Measurements from ENCODE around the gene CHTF8. TPM values are rescaled to one million over a fixed set of nuclear protein-coding genes. Genes with fewer than 3 reads are reported as not detected.

CHTF8 gene
- polyA plus RNA-seq, 3 donors, result 160 to 183 (median 161) TPM

GRCh38 chr16:69114976-69115355 lies 17.4 kb downstream of the CHTF8 start:
- no peak for DNase-seq (ENCODE audit: low read depth in 3 of 3, low spot score in 2 of 3)

- no peak for DNase-seq (ENCODE audit: low read depth in 3 of 3, low spot score in 2 of 3)
These were observed 17.9 kb downstream of the CHTF8 start for GRCh38 chr16:69114346-69114975.

- no peak for DNase-seq (ENCODE audit: low read depth in 3 of 3, low spot score in 2 of 3)
These were observed 19.2 kb downstream of the CHTF8 start for GRCh38 chr16:69113216-69113615.

- DNase-seq (ENCODE audit: low read depth in 3 of 3, low spot score in 2 of 3), result no peak
These were observed 19.9 kb downstream of the CHTF8 start for GRCh38 chr16:69112285-69113129.

- DNase-seq (ENCODE audit: low read depth in 3 of 3, low spot score in 2 of 3), result no peak
These were observed 20.5 kb downstream of the CHTF8 start for GRCh38 chr16:69111876-69112230.

GRCh38 chr16:69111216-69111875 lies 21.0 kb downstream of the CHTF8 start:
- DNase-seq (ENCODE audit: low read depth in 3 of 3, low spot score in 2 of 3), result no peak

GRCh38 chr16:69110406-69110805 lies 22.0 kb downstream of the CHTF8 start:
- DNase-seq (ENCODE audit: low read depth in 3 of 3, low spot score in 2 of 3), result no peak

GRCh38 chr16:69109486-69110270 lies 22.7 kb downstream of the CHTF8 start:
- DNase-seq (ENCODE audit: low read depth in 3 of 3, low spot score in 2 of 3), result no peak

GRCh38 chr16:69108905-69109252 lies 23.5 kb downstream of the CHTF8 start:
- DNase-seq (ENCODE audit: low read depth in 3 of 3, low spot score in 2 of 3), result no peak

GRCh38 chr16:69108064-69108904 lies 24.1 kb downstream of the CHTF8 start:
- DNase-seq (ENCODE audit: low read depth in 3 of 3, low spot score in 2 of 3), result no peak

GRCh38 chr16:69107316-69107962 lies 24.9 kb downstream of the CHTF8 start:
- DNase-seq (ENCODE audit: low read depth in 3 of 3, low spot score in 2 of 3), result no peak

GRCh38 chr16:69106491-69107315 lies 25.7 kb downstream of the CHTF8 start:
- DNase-seq (ENCODE audit: low read depth in 3 of 3, low spot score in 2 of 3), result no peak

GRCh38 chr16:69105501-69106361 lies 26.7 kb downstream of the CHTF8 start, which contains the start of gene HAS3:
Gene HAS3, plus strand, starts transcription at chr16:69105653. Its CDS starts 3,743 bp downstream, at chr16:69109396.
- peak in 1 of 3 donors; percentile 53 for DNase-seq (ENCODE audit: low read depth in 3 of 3, low spot score in 2 of 3)

GRCh38 chr16:69100071-69100691 lies 32.2 kb downstream of the CHTF8 start:
- DNase-seq (ENCODE audit: low read depth in 3 of 3, low spot score in 2 of 3), result no peak

GRCh38 chr16:69095193-69095592 lies 37.2 kb downstream of the CHTF8 start:
- no peak for DNase-seq (ENCODE audit: low read depth in 3 of 3, low spot score in 2 of 3)

- no peak for DNase-seq (ENCODE audit: low read depth in 3 of 3, low spot score in 2 of 3)
These were observed 37.9 kb downstream of the CHTF8 start for GRCh38 chr16:69094501-69094900.

- no peak for DNase-seq (ENCODE audit: low read depth in 3 of 3, low spot score in 2 of 3)
These were observed 38.4 kb downstream of the CHTF8 start for GRCh38 chr16:69093974-69094373.
